Measurements from ENCODE around the gene EZR.

- TF ChIP-seq POLR2AphosphoS5 (IDR thresholded peaks at IDR 0.05; ENCODE audit: low read depth, low read length) (no peak), REST (IDR thresholded peaks at IDR 0.05; ENCODE audit: insufficient read depth in 1 of 2, low read depth in 2 of 2, low read length in 2 of 2) (no peak), SIN3A (IDR thresholded peaks at IDR 0.05; ENCODE audit: borderline replicate concordance, insufficient read depth, low read length) (no peak)
Observed at GRCh38 chr6:158718461-158719046, 100.6 kb downstream of the EZR start.
